GM12878 (cell line): ENCODE results near the gene SLC12A5.

Source experiments
- ATF7 ChIP-seq: fragments of 450-650 bp; IDR thresholded peaks from 2 replicates; pipeline ENCODE4 v1.6.1; 2016; ENCODE audit warnings: low read depth, mild to moderate bottlenecking
- BCL3 ChIP-seq: IDR thresholded peaks from 2 replicates; pipeline ENCODE4 v1.6.1; 2011; ENCODE audit warnings: borderline replicate concordance, low read depth, mild to moderate bottlenecking, moderate library complexity, low read length; ENCODE audit not compliant: insufficient read depth, poor library complexity, severe bottlenecking
- CTCF ChIP-seq, 3 experiments: IDR thresholded peaks in 2 of 3; conservative IDR thresholded peaks in 1 of 3; 2 replicates each; pipeline ENCODE4 v1.5.1; 2011; ENCODE audit warnings: low read depth in 3 of 3, low read length in 3 of 3, mild to moderate bottlenecking in 3 of 3, control low read depth in 2 of 3, moderate library complexity in 2 of 3, inconsistent platforms in 1 of 3, mixed read lengths in 1 of 3; ENCODE audit not compliant: control insufficient read depth in 2 of 3, insufficient read depth in 1 of 3; ENCODE audit errors: extremely low read depth in 1 of 3
- DPF2 ChIP-seq: fragments of 450-650 bp; IDR thresholded peaks from 2 replicates; pipeline ENCODE4 v1.6.1; 2017; ENCODE audit warnings: mild to moderate bottlenecking
- ESRRA ChIP-seq: IDR thresholded peaks from 2 replicates; pipeline ENCODE4 v1.6.1; 2012; ENCODE audit warnings: mild to moderate bottlenecking, low read length, improper control_type of control experiment
- FOXK2 ChIP-seq: fragments of 450-650 bp; IDR thresholded peaks from 2 replicates; pipeline ENCODE4 v1.6.1; 2017; ENCODE audit warnings: mild to moderate bottlenecking, moderate library complexity
- MXI1 ChIP-seq: fragments of 150-350 bp; IDR thresholded peaks from 2 replicates; pipeline ENCODE4 v1.6.1; 2011; ENCODE audit warnings: low read depth, mild to moderate bottlenecking, inconsistent platforms, low read length, improper control_type of control experiment
- MYC ChIP-seq: IDR thresholded peaks from 2 replicates; pipeline ENCODE4 v1.6.1; 2011; ENCODE audit warnings: mild to moderate bottlenecking, low read length, moderate library complexity, inconsistent platforms; ENCODE audit not compliant: insufficient read depth, insufficient replicate concordance, insufficient read length, severe bottlenecking
- POLR2A ChIP-seq: IDR thresholded peaks from 2 replicates; pipeline ENCODE4 v1.6.1; 2011; ENCODE audit warnings: low read depth, mild to moderate bottlenecking, low read length
- TCF3 ChIP-seq: IDR thresholded peaks from 2 replicates; pipeline ENCODE4 v1.6.1; 2012; ENCODE audit warnings: low read depth, mild to moderate bottlenecking, low read length, borderline replicate concordance; ENCODE audit not compliant: insufficient read depth
- TF ChIP-seq, protein P1 (sequence below): IDR thresholded peaks from 2 replicates; pipeline ENCODE4 v1.6.1; 2011; ENCODE audit warnings: low read depth, low read length, improper control_type of control experiment, borderline replicate concordance
- TF ChIP-seq, protein P2 (sequence below): IDR thresholded peaks from 2 replicates; pipeline ENCODE4 v1.6.1; 2012; ENCODE audit warnings: mild to moderate bottlenecking, low read depth, low read length
- TF ChIP-seq, protein P3 (sequence below): fragments of 450-650 bp; IDR thresholded peaks from 2 replicates; pipeline ENCODE4 v1.6.1; 2017; ENCODE audit warnings: mild to moderate bottlenecking, moderate library complexity
- TF ChIP-seq, protein P4 (sequence below): IDR thresholded peaks from 2 replicates; pipeline ENCODE4 v1.6.1; 2011; ENCODE audit warnings: borderline replicate concordance, low read depth, mild to moderate bottlenecking, moderate library complexity, mixed read lengths, low read length; ENCODE audit not compliant: insufficient read depth; ENCODE audit errors: extremely low read length

- TF ChIP-seq ESRRA, result no peak
- no peak for TF ChIP-seq CTCF (IDR thresholded peaks at IDR 0.05 in 2 of 3, conservative IDR thresholded peaks at IDR 0.05 in 1 of 3; ENCODE audit: control insufficient read depth in 2 of 3, extremely low read depth in 1 of 3, insufficient read depth in 1 of 3, low read depth in 3 of 3, low read length in 3 of 3)
- TF ChIP-seq FOXK2, result no peak
- TF ChIP-seq ATF7, result no peak
- TF ChIP-seq MYC, result no peak
- TF ChIP-seq DPF2, result no peak
- TF ChIP-seq, protein P1, sequence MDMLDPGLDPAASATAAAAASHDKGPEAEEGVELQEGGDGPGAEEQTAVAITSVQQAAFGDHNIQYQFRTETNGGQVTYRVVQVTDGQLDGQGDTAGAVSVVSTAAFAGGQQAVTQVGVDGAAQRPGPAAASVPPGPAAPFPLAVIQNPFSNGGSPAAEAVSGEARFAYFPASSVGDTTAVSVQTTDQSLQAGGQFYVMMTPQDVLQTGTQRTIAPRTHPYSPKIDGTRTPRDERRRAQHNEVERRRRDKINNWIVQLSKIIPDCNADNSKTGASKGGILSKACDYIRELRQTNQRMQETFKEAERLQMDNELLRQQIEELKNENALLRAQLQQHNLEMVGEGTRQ, result no peak
- TF ChIP-seq, protein P2, sequence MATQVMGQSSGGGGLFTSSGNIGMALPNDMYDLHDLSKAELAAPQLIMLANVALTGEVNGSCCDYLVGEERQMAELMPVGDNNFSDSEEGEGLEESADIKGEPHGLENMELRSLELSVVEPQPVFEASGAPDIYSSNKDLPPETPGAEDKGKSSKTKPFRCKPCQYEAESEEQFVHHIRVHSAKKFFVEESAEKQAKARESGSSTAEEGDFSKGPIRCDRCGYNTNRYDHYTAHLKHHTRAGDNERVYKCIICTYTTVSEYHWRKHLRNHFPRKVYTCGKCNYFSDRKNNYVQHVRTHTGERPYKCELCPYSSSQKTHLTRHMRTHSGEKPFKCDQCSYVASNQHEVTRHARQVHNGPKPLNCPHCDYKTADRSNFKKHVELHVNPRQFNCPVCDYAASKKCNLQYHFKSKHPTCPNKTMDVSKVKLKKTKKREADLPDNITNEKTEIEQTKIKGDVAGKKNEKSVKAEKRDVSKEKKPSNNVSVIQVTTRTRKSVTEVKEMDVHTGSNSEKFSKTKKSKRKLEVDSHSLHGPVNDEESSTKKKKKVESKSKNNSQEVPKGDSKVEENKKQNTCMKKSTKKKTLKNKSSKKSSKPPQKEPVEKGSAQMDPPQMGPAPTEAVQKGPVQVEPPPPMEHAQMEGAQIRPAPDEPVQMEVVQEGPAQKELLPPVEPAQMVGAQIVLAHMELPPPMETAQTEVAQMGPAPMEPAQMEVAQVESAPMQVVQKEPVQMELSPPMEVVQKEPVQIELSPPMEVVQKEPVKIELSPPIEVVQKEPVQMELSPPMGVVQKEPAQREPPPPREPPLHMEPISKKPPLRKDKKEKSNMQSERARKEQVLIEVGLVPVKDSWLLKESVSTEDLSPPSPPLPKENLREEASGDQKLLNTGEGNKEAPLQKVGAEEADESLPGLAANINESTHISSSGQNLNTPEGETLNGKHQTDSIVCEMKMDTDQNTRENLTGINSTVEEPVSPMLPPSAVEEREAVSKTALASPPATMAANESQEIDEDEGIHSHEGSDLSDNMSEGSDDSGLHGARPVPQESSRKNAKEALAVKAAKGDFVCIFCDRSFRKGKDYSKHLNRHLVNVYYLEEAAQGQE, result no peak
- no peak for TF ChIP-seq POLR2A
- no peak for TF ChIP-seq BCL3
- no peak for TF ChIP-seq MXI1
- TF ChIP-seq TCF3, result no peak
- TF ChIP-seq, protein P3, sequence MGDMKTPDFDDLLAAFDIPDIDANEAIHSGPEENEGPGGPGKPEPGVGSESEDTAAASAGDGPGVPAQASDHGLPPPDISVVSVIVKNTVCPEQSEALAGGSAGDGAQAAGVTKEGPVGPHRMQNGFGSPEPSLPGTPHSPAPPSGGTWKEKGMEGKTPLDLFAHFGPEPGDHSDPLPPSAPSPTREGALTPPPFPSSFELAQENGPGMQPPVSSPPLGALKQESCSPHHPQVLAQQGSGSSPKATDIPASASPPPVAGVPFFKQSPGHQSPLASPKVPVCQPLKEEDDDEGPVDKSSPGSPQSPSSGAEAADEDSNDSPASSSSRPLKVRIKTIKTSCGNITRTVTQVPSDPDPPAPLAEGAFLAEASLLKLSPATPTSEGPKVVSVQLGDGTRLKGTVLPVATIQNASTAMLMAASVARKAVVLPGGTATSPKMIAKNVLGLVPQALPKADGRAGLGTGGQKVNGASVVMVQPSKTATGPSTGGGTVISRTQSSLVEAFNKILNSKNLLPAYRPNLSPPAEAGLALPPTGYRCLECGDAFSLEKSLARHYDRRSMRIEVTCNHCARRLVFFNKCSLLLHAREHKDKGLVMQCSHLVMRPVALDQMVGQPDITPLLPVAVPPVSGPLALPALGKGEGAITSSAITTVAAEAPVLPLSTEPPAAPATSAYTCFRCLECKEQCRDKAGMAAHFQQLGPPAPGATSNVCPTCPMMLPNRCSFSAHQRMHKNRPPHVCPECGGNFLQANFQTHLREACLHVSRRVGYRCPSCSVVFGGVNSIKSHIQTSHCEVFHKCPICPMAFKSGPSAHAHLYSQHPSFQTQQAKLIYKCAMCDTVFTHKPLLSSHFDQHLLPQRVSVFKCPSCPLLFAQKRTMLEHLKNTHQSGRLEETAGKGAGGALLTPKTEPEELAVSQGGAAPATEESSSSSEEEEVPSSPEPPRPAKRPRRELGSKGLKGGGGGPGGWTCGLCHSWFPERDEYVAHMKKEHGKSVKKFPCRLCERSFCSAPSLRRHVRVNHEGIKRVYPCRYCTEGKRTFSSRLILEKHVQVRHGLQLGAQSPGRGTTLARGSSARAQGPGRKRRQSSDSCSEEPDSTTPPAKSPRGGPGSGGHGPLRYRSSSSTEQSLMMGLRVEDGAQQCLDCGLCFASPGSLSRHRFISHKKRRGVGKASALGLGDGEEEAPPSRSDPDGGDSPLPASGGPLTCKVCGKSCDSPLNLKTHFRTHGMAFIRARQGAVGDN, result no peak
- TF ChIP-seq, protein P4, sequence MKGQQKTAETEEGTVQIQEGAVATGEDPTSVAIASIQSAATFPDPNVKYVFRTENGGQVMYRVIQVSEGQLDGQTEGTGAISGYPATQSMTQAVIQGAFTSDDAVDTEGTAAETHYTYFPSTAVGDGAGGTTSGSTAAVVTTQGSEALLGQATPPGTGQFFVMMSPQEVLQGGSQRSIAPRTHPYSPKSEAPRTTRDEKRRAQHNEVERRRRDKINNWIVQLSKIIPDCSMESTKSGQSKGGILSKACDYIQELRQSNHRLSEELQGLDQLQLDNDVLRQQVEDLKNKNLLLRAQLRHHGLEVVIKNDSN, result no peak
Measured at GRCh38 chr20:46013322-46013828, 15.6 kb upstream of the SLC12A5 start.
